IMR-90 (cell line): ENCODE results near the gene CLIC1. TPM values are rescaled to one million over a fixed set of nuclear protein-coding genes. Genes with fewer than 3 reads are reported as not detected.

Source experiments
- ATAC-seq: fragments of 200-7000 bp; cut with Tn5 transposase; 2 replicates; pipeline ENCODE4 v1.9.1; 2020; ENCODE audit warnings: low read depth, mild to moderate bottlenecking, moderate library complexity
- BruUV-seq: library from RNA; stranded (reverse); fragments of 400-500 nt; replicated peaks from 2 replicates; lab custom pipeline; 2021; lab: Mats Ljungman, UMichigan
- CTCF ChIA-PET: fragments of 300-600 bp; formaldehyde crosslinking; extraction: SDS; loops from one replicate; lab custom pipeline; 2021; ENCODE audit warnings: antibody characterized with exemption; lab: Yijun Ruan, JAX
- POLR2A ChIA-PET: fragments of 300-600 bp; sonication (Branson Sonifier 250); formaldehyde crosslinking; loops from one replicate; lab custom pipeline; 2022; ENCODE audit warnings: antibody characterized with exemption; ENCODE audit not compliant: unreplicated experiment; lab: Charles Lee
- DNase-seq: peaks from one replicate; pipeline ENCODE4 v3.0.0; 2013
- H2AFZ ChIP-seq: replicated peaks from 2 replicates; pipeline ENCODE3; 2013; ENCODE audit warnings: low read length, mild to moderate bottlenecking; ENCODE audit not compliant: poor library complexity
- H2AK5ac ChIP-seq: 2 replicates; pipeline ENCODE4 v1.6.1; 2013; ENCODE audit warnings: low read depth, low read length, inconsistent platforms
- H2AK9ac ChIP-seq: replicated peaks from 2 replicates; pipeline ENCODE3; 2013; ENCODE audit warnings: mild to moderate bottlenecking, low read depth, low read length, moderate library complexity; ENCODE audit not compliant: poor library complexity
- H2BK120ac ChIP-seq: 2 replicates; pipeline ENCODE4 v1.6.1; 2013; ENCODE audit warnings: low read depth, low read length, inconsistent platforms
- H2BK15ac ChIP-seq: 3 replicates; pipeline ENCODE4 v1.6.1; 2013; ENCODE audit warnings: low read depth, low read length, inconsistent platforms
- H2BK20ac ChIP-seq: 2 replicates; pipeline ENCODE4 v1.6.1; 2013; ENCODE audit warnings: low read depth, mild to moderate bottlenecking, inconsistent platforms, low read length, moderate library complexity
- H2BK5ac ChIP-seq: 2 replicates; pipeline ENCODE4 v1.6.1; 2013; ENCODE audit warnings: mild to moderate bottlenecking, low read depth, low read length, inconsistent platforms; ENCODE audit not compliant: poor library complexity, severe bottlenecking
- H3K14ac ChIP-seq: replicated peaks from 2 replicates; pipeline ENCODE4 v1.6.1; 2013; ENCODE audit warnings: low read depth, low read length, inconsistent platforms
- H3K18ac ChIP-seq: 2 replicates; pipeline ENCODE4 v1.6.1; 2013; ENCODE audit warnings: low read depth, low read length, control low read depth
- H3K23ac ChIP-seq: 2 replicates; pipeline ENCODE4 v1.6.1; 2013; ENCODE audit warnings: low read depth, low read length, inconsistent platforms
- H3K27ac ChIP-seq: 2 replicates; pipeline ENCODE4 v1.5.1; 2013; ENCODE audit warnings: mild to moderate bottlenecking, control low read depth, low read length; ENCODE audit not compliant: insufficient read depth
- H3K27me3 ChIP-seq: 2 replicates; pipeline ENCODE4 v1.6.1; 2013; ENCODE audit warnings: low read length; ENCODE audit not compliant: control insufficient read depth, insufficient read depth
- H3K36me3 ChIP-seq: 2 replicates; pipeline ENCODE4 v1.6.1; 2013; ENCODE audit warnings: low read length, mixed read lengths; ENCODE audit not compliant: control insufficient read depth, insufficient read depth
- H3K4ac ChIP-seq: 2 replicates; pipeline ENCODE4 v1.6.1; 2013; ENCODE audit warnings: low read depth, low read length, inconsistent platforms
- H3K4me1 ChIP-seq: 2 replicates; pipeline ENCODE4 v1.6.1; 2013; ENCODE audit warnings: low read length, mixed read lengths; ENCODE audit not compliant: control insufficient read depth, insufficient read depth
- H3K4me2 ChIP-seq: 2 replicates; pipeline ENCODE4 v1.6.1; 2013; ENCODE audit warnings: low read depth, mild to moderate bottlenecking, control low read depth, low read length, moderate library complexity
- H3K4me3 ChIP-seq: 2 replicates; pipeline ENCODE4 v1.5.1; 2013; ENCODE audit warnings: low read depth, mild to moderate bottlenecking, control low read depth, low read length, moderate library complexity; ENCODE audit not compliant: insufficient read depth
- H3K56ac ChIP-seq: 2 replicates; pipeline ENCODE4 v1.6.1; 2013; ENCODE audit warnings: low read length, inconsistent platforms; ENCODE audit not compliant: insufficient read depth; ENCODE audit errors: extremely low read depth
- H3K79me1 ChIP-seq, 2 experiments: 2 replicates each; pipeline ENCODE4 v1.6.1; 2013; ENCODE audit warnings: low read length in 2 of 2, inconsistent platforms in 1 of 2, low read depth in 1 of 2
- H3K9ac ChIP-seq: 2 replicates; pipeline ENCODE4 v1.6.1; 2013; ENCODE audit warnings: low read depth, low read length, control low read depth
- H3K9me1 ChIP-seq: 2 replicates; pipeline ENCODE4 v1.6.1; 2013; ENCODE audit warnings: low read length, inconsistent platforms; ENCODE audit not compliant: insufficient read depth
- H3K9me3 ChIP-seq: 2 replicates; pipeline ENCODE4 v1.6.1; 2013; ENCODE audit warnings: low read length; ENCODE audit not compliant: control insufficient read depth, insufficient read depth
- H4K20me1 ChIP-seq: 2 replicates; pipeline ENCODE4 v1.6.1; 2013; ENCODE audit warnings: low read length, inconsistent platforms; ENCODE audit not compliant: insufficient read depth
- H4K5ac ChIP-seq: 2 replicates; pipeline ENCODE4 v1.6.1; 2013; ENCODE audit warnings: mild to moderate bottlenecking, low read depth, low read length, control low read depth
- H4K8ac ChIP-seq, 2 experiments: 2 replicates each; pipeline ENCODE4 v1.6.1; 2013; ENCODE audit warnings: low read depth in 2 of 2, low read length in 2 of 2, control low read depth in 1 of 2, inconsistent platforms in 1 of 2
- H4K91ac ChIP-seq: 2 replicates; pipeline ENCODE4 v1.6.1; 2013; ENCODE audit warnings: low read depth, low read length, inconsistent platforms; ENCODE audit not compliant: insufficient read depth
- CEBPB ChIP-seq: IDR thresholded peaks from 2 replicates; pipeline ENCODE4 v1.6.1; 2012; ENCODE audit warnings: low read depth, low read length, improper control_type of control experiment
- RAD21 ChIP-seq: IDR thresholded peaks from 2 replicates; pipeline ENCODE4 v1.6.1; 2012; ENCODE audit warnings: low read length, improper control_type of control experiment
- WGBS, 2 experiments: methylation state at CpG; one replicate each; pipeline versions ENCODE4 v1.1.5 to v1.1.7; 2013; ENCODE audit warnings: missing lambda C conversion rate in 2 of 2; ENCODE audit not compliant: insufficient read length in 1 of 2; ENCODE audit errors: extremely low coverage in 2 of 2; 5-methylcytosine and 5-hydroxymethylcytosine counted together
- dilution Hi-C: fragments of 300-500 bp; cut with HindIII; formaldehyde crosslinking; loops from one replicate; pipeline ENCODE4 v1.14.3; 2018; ENCODE audit warnings: low sequenced_read_pairs; ENCODE audit not compliant: unreplicated experiment
- in situ Hi-C: fragments of 300-500 bp; cut with MboI; formaldehyde crosslinking; loops from 3 replicates; pipeline ENCODE4 v1.14.3; 2019; ENCODE audit warnings: low sequenced_read_pairs, inconsistent platforms, mixed read lengths
- intact Hi-C: fragments of 100-400 bp; cut with micrococcal nuclease; formaldehyde crosslinking; loops from 2 replicates; pipeline ENCODE4 v1.10.0; 2022
- polyA plus RNA-seq, 3 experiments: library from polyadenylated mRNA; depleted of rRNA; stranded (reverse); fragments of >200 nt; gene quantifications; 2 replicates each; pipeline ENCODE4 v1.2.3, GENCODE V29; 2012; ENCODE audit warnings: low replicate concordance in 1 of 3
- total RNA-seq: library from RNA; depleted of rRNA; stranded (reverse); fragments of >200 nt; gene quantifications from 2 replicates; pipeline ENCODE4 v1.2.3, GENCODE V29; 2012
- TF ChIP-seq, protein P1 (sequence below): fragments of 150-350 bp; IDR thresholded peaks from 2 replicates; pipeline ENCODE4 v1.6.1; 2017; ENCODE audit warnings: mild to moderate bottlenecking, antibody characterized with exemption, low read length, low read depth
- TF ChIP-seq, protein P2 (sequence below): fragments of 150-350 bp; IDR thresholded peaks from 2 replicates; pipeline ENCODE4 v1.6.1; 2016; ENCODE audit warnings: low read depth, mild to moderate bottlenecking, low read length, moderate library complexity, borderline replicate concordance

The CLIC1 gene
- total and polyA plus RNA-seq, 2 of the 4 experiments (the other 2 are of a cell fraction) = 706 to 1,185 TPM

DNA sequence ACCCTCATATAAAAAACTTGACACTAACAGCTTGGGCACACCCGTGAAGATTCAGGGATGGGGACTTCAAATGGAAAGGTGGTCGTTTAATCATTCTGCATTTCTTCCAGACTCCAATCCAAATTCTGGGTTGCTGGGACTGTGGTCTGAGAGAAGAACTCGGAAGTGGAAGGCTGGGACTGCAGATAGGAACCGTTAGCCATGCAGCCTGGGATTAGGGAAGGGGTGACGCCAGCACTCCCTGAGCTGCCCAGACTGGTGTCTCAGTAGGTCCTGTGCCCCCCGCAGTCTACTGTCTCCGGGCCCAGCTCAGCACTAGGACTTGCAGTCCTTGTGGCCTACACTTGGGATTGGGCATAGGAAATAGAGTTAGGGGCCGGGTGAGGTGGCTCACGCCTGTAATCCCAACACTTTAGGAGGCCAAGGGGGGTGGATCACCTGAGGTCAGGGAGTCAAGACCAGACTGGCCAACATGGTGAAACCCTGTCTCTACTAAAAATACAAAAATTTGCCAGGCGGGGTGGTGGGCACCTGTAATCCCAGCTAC lies 511 bp upstream of the CLIC1 start:
- dilution Hi-C loops (no loop called here), in situ Hi-C loops (no loop called here), intact Hi-C loops (no loop called here)
- no peaks in the 10 kb centered on the region for H3K9me3 ChIP-seq
- H3K14ac ChIP-seq = peak overlapping the region; percentile 99
- peak overlapping the region; percentile 91 for H4K91ac ChIP-seq
- H3K9ac ChIP-seq = peak overlapping the region; percentile 98
- peaks cover 17% of the 10 kb centered on the region for H3K9me1 ChIP-seq
- peak overlapping the region; percentile 89 for H2AK5ac ChIP-seq
- peak overlapping the region; percentile 92 for H2AFZ ChIP-seq
- CTCF ChIA-PET = no interaction called here
- no peaks in the 10 kb centered on the region for H3K27me3 ChIP-seq
- H3K23ac ChIP-seq = peak overlapping the region; percentile 98; the same call in 1 of the 2 replicates
- no CpG with 5 or more reads among the region's 10 CpGs for WGBS, 2 experiments
- peak overlapping the region; percentile 81 for H2BK120ac ChIP-seq
- H3K56ac ChIP-seq = peak overlapping the region; percentile 99
- H2BK20ac ChIP-seq = peak overlapping the region; percentile 57
- peaks cover 18% of the 10 kb centered on the region for H3K4me1 ChIP-seq
- peak overlapping the region; percentile 81 for H3K4me3 ChIP-seq
- H2BK15ac ChIP-seq = peak overlapping the region; percentile 61; the same call in 2 of the 3 replicates
- H2BK5ac ChIP-seq = peak overlapping the region; percentile 99
- no peak for TF ChIP-seq RAD21
- TF ChIP-seq CEBPB = no peak
- TF ChIP-seq, protein P1, sequence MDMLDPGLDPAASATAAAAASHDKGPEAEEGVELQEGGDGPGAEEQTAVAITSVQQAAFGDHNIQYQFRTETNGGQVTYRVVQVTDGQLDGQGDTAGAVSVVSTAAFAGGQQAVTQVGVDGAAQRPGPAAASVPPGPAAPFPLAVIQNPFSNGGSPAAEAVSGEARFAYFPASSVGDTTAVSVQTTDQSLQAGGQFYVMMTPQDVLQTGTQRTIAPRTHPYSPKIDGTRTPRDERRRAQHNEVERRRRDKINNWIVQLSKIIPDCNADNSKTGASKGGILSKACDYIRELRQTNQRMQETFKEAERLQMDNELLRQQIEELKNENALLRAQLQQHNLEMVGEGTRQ = no peak
- TF ChIP-seq, protein P2, sequence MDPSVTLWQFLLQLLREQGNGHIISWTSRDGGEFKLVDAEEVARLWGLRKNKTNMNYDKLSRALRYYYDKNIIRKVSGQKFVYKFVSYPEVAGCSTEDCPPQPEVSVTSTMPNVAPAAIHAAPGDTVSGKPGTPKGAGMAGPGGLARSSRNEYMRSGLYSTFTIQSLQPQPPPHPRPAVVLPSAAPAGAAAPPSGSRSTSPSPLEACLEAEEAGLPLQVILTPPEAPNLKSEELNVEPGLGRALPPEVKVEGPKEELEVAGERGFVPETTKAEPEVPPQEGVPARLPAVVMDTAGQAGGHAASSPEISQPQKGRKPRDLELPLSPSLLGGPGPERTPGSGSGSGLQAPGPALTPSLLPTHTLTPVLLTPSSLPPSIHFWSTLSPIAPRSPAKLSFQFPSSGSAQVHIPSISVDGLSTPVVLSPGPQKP = no peak
- peak overlapping the region; percentile 100 for H2AK9ac ChIP-seq
- peaks cover 13 to 77% of the 10 kb centered on the region in 2 experiments; a peak in 3 of 4 replicates for H3K79me1 ChIP-seq
- BruUV-seq = no TSS peak
- POLR2A ChIA-PET = no interaction called here
- peak overlapping the region; percentile 74 to 93 for H4K8ac ChIP-seq
- H4K5ac ChIP-seq = peak overlapping the region; percentile 86
- peaks cover 21% of the 10 kb centered on the region for H4K20me1 ChIP-seq
- peak overlapping the region; percentile 90 for H3K4me2 ChIP-seq
- no peak for ATAC-seq
- H3K36me3 ChIP-seq = peaks cover 21% of the 10 kb centered on the region
- no peak for DNase-seq
- H3K27ac ChIP-seq = peak overlapping the region; percentile 94
- H3K4ac ChIP-seq = peak overlapping the region; percentile 98
- H3K18ac ChIP-seq = peak overlapping the region; percentile 66
